NK-92 treated with Interleukin-12 subunit alpha and Interleukin-12 subunit beta, amount 100 ng/mL, for 24 hours (cell line): ENCODE data around the gene SPOCK1.

ENCODE experiments used
- DNase-seq: peaks from one replicate; lab custom pipeline; 2025; lab: John Stamatoyannopoulos, UW

The SPOCK1 gene

DNA sequence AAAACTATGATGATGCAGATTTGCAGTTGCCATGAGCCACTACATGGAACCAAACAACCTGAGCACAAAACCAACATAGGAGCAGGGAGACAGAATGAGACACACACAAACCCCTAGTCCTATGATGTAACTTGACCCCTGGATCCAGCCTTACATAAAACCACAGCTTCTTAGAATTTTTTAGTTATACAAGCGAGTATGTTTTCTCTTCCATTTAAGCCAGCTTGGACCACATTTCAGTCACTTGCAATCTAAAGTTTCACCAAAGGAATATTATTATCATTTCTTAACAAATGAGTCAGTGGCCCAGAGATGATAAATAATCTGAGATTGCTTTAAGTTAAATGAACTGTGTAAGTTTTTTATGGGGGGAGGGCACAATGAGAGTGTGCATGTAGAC, 6.8 kb downstream of the SPOCK1 start:
- no peak for DNase-seq

- peak; percentile 34 for DNase-seq
These were observed 8.0 kb downstream of the SPOCK1 start for GRCh38 chr5:137491121-137491520.

GRCh38 chr5:137490591-137490990, 8.5 kb downstream of the SPOCK1 start:
- no peak for DNase-seq

DNA sequence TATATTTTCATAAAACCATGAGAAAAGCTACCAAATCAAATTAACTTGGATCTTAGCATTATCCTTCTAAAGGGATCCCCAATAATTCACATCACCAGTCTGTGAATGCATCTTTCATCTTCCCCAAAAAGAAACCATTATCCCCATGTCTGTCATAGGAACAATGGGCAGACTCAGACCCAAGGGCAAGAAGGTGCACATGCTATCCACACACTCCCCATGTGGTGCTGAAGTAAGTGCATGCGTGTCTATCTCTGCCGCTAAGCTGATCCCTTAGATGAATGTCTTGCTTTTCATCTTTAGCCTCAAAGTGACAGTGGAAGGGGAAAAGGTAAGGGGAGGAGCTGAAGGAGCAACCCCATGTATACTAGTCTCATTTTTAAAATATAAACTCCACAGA, 10.2 kb downstream of the SPOCK1 start:
- DNase-seq, result no peak

GRCh38 chr5:137488516-137488915, 10.6 kb downstream of the SPOCK1 start:
- DNase-seq, result no peak

DNA sequence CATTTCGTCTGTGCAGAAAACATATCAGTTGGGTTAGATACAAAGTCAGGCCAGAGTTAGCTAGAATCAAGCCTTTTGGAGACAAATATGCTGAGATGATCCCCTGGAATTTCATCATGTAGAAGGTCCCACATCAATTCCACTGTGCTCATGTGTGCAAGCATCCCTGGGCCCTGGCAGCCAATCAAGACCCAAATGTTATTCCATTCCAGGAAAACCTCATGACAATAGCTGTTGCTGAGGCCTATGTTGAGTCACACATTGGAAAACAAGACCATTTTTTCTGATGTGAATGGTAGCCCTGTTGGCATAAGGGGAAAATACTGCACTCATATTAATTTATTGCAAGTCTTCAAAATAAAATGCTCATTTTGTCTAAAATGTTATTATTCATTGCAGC, 11.5 kb downstream of the SPOCK1 start:
- no peak for DNase-seq

DNA sequence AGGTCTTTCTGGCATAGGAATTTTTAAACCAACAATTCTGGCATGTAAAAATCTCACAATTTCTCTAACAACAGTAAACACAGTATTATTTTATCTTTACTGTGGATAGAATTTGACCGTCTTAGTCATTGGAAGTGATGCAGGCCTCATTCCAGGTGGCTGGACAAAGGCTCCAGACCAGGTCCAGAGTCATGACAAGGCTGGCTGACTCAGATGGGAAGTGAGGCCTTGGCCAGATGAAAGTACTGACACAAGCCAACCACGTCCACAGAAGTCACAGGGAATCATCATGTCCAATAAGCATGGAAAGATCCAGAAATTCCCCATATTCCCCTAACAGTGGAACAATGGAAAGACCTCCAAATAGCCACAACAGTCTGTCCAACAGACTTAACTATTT, 12.4 kb downstream of the SPOCK1 start:
- no peak for DNase-seq

DNA sequence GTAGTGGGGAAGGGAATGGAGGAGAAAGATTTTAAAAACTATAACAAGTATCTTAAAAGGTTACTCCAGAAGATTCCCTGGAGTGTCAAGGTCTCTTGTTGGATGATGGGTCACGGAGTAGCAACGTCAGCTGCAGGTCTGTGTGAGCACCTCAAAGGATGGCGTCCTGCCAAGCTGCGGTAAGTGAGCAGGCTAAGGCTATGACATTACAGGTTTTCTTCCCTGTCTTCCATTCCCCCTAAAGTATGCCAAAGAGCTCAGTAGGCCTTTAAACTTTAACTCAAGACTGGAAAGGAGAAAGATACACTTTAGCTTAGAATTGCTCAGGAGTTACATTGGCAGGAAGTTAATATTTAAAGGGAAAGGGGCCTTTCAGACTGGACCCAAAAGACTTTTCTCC, 17.5 kb downstream of the SPOCK1 start:
- DNase-seq, result no peak

DNA sequence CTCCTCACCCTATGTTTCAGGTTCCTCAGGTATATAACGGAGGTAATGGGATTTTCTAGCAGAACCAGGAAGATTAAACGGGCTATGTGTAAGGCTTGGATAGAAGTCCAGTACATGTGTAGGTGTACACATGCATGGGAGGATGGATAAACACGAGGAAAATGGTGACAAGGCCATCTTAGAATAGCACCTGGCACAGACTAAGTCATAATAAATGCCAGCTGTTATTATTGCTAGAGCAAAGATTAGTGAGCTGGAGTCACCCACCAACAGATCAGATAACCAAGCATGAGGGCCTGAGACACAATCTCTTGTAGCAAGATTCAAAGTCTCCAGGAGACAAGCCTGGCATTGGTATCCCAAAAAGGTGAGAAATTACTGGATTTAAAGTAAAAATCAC, 21.1 kb downstream of the SPOCK1 start:
- DNase-seq, result no peak

- no peak for DNase-seq
These were observed 28.3 kb downstream of the SPOCK1 start for GRCh38 chr5:137470921-137471220.

- peak; percentile 2 for DNase-seq
These were observed 28.8 kb downstream of the SPOCK1 start for GRCh38 chr5:137470111-137470920.

- DNase-seq, result no peak
These were observed 32.2 kb downstream of the SPOCK1 start for GRCh38 chr5:137466889-137467288.

GRCh38 chr5:137465930-137466329, 33.2 kb downstream of the SPOCK1 start:
- no peak for DNase-seq

DNA sequence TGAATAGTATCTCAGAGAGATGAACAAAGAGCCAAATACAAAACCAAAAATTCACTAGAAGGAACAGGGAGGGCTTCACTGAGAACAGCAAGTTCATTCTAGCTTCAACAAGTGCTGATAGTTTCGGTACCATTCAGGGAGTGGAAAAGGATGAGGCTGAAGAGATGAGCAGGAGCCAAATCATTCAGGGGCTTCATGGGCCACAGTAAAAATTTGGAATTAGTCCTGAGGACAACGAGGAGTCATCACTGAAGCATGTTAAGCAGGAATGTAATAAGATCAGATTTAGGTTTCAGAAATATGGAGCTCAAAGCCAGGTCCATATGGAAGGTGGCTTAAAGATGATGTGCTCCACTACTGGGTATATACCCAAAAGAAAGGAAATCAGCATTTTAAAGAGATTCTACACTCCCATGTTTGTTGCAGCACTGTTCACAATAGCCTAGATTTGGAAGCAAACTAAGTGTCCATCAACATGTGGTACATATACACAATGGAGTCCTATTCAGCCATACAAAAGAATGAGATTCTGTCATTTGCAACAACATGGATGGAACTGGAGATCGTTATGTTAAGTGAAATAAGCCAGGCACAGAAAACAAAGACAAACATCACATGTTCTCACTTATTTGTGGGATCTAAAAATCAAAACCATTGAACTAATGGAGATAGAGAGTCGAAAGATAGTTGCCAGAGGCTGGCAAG, 36.2 kb downstream of the SPOCK1 start:
- no peak for DNase-seq

DNA sequence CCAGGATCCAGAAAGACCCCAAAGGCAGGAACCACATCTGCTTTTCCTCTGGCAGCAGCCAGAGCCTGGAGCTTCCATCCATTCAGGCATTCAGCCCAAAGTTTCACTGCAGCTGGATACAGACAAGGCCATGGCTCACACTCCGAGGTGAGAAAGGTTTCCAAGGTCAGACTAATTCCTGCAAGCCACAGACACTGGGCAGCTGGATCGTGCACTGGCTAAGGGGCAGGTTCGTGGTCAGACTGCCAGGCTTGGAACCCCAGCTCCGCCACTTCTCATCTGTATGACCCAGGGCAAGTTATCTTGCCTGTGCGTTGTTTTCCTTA, 36.9 kb downstream of the SPOCK1 start:
- DNase-seq, result no peak

DNA sequence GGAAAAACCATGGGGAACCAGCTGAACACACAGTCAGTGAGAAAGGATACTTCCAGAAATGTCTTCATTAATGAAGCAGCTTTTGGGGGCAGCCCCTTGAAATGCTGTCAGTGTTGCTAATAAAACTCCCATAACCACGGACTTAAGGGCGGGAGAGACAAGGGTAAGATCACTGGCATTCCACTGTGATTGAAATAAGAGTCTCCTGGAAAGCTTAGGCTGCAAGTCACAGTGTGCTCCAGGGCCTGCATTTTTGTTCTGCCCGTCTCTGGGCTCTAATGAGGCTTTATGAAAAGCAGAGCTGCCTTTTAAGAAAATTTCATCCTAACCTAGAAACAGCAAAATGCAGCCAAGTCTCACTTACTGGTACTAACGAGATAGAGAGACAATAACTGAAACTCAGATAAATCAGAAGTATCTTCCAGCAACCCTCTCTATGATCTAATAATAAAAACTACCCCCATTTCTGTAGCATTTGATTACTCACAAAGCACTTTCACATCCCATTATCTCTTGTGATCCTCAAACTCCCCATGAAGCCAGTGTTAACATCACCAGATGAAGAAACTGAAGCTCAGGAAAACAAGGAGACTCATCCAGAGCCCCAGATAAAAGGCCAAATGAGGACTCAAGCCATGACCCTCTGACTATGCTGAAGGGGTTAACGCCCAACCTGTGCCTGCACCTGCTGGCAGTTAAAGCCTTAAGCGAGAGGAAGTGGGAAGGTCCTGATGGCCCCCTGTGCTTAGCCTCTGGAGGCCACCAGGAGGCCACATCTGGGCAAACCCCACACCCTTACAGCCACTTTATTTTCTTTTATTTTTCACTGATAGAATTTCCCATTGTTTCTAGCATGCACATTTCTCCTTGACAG, 37.5 kb downstream of the SPOCK1 start:
- DNase-seq, result no peak

- no peak for DNase-seq
These were observed 44.5 kb downstream of the SPOCK1 start for GRCh38 chr5:137454671-137455070.

DNA sequence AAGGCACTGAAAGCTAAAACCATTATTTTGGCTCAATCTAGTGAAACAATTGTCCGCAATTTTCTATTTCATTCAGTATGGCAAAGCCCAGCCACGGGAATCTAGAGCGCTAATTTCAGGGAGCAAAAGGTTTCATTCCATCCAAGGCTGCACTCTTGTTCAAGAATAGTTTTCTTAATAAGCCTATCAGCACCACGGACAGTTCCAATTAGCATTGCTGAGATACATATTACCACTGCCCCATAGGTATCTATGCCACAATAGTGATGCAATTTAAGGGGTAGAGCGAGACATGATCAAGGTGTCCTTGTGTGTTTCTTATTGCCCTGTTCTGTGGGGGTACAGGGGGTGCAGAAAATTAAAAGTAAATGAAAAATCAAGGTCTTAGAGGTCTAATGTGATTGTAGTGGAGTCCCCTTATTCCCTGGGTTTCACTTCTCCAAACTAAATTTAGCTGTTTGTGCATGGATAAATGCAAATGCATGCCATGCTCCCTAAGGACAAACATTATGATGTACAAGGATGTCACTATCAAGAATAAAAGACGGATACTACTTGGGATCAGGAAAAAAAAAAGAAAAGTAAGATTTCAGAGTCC, 45.5 kb downstream of the SPOCK1 start:
- DNase-seq, result no peak

DNA sequence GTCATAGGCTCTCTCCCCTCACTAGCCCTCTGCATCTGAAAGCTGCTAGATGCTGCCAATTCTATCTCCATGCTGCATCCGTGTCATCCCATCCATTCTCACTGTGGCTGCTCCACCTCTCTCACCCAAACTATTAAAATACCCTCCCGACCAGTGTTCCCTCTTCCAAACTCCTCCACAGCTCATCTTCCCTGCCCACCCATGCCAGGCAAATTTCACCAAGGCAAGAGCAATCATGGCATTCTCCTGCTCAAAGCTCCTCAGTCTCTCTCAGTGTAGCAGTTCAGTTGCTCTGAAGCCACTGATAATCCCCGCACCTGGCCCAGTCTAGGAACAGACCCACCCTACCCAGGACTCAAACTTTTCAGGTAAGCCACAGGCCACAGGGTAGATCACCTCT, 48.4 kb downstream of the SPOCK1 start:
- DNase-seq, result no peak

DNA sequence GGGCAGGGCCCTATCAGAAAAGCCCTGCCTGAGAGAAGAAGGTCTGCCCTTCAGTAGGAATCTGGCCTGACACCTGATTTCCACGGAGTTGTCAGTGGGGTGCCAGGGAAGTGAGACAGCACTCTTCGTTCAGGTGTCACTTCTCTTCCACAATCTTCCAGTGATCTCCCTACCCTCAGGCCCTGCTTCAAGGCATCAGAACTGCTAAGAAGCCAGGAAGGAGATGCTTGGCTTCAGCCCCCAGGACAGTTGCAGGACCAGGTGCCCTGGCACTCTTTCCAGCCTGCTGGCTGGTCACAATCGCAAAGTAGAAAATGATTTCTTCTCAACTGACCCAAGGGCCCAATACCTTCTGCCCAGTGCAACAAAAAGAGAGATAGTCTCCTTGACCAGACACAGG, 50.3 kb downstream of the SPOCK1 start:
- DNase-seq, result no peak

- no peak for DNase-seq
These were observed 52.5 kb downstream of the SPOCK1 start for GRCh38 chr5:137446615-137447014.

GRCh38 chr5:137446151-137446550, 53.0 kb downstream of the SPOCK1 start:
- no peak for DNase-seq

DNA sequence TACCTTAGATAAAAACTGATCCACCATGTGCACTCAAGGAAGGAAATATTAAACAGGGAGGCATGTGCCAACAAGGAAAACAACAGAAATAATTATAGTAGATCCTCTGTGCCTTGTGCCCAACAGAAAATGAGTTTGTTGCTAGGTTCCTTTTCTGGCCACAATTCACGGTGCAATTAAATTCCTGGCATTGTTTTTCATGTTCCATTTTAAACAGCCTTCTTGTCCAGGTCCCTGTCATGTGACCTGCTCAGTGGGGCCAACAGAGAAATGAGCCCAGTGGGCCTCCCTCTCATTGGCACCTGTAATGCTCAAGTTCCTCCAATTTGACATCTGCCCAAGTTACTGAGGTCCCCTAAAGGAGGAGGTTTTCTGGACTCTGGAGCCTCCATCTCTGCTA, 56.5 kb downstream of the SPOCK1 start:
- DNase-seq, result no peak
